BLaER1 (cell line): ENCODE results near the gene NSD2.

Source experiments
- H3K27ac ChIP-seq: shearing (Covaris generic); formaldehyde crosslinking; 2 replicates; pipeline ENCODE4 v1.8.1; 2022
- H3K27me3 ChIP-seq: shearing (Covaris generic); formaldehyde crosslinking; 2 replicates; pipeline ENCODE4 v1.8.1; 2022
- H3K36me3 ChIP-seq: shearing (Covaris generic); formaldehyde crosslinking; 2 replicates; pipeline ENCODE4 v1.8.1; 2022
- H3K4me1 ChIP-seq: shearing (Covaris generic); formaldehyde crosslinking; 2 replicates; pipeline ENCODE4 v1.8.1; 2022
- H3K4me2 ChIP-seq: shearing (Covaris generic); formaldehyde crosslinking; 2 replicates; pipeline ENCODE4 v1.8.1; 2022
- H3K4me3 ChIP-seq: shearing (Covaris generic); formaldehyde crosslinking; 2 replicates; pipeline ENCODE4 v1.8.1; 2022
- H3K9ac ChIP-seq: shearing (Covaris generic); formaldehyde crosslinking; 2 replicates; pipeline ENCODE4 v1.8.1; 2022
- H3K9me3 ChIP-seq: shearing (Covaris generic); formaldehyde crosslinking; 2 replicates; pipeline ENCODE4 v1.8.1; 2022
- H4K20me1 ChIP-seq: shearing (Covaris generic); formaldehyde crosslinking; 2 replicates; pipeline ENCODE4 v1.8.1; 2022
- Cebpa-rat ChIP-seq: shearing (Covaris generic); IDR thresholded peaks from 2 replicates; pipeline ENCODE4 v1.8.1; 2022

The NSD2 gene

GRCh38 chr4:1933700-1934099 lies 62.5 kb downstream of the NSD2 start:
- Histone ChIP-seq H4K20me1 (peaks cover 71% of the 10 kb centered on the region), H3K27me3 (no peaks in the 10 kb centered on the region), H3K36me3 (peaks cover 91% of the 10 kb centered on the region), H3K27ac (no peak overlapping the region), H3K9me3 (no peaks in the 10 kb centered on the region), H3K9ac (no peak overlapping the region), H3K4me1 (no peaks in the 10 kb centered on the region), H3K4me3 (no peak overlapping the region), H3K4me2 (no peak overlapping the region)
- no peak for TF ChIP-seq Cebpa-rat

DNA sequence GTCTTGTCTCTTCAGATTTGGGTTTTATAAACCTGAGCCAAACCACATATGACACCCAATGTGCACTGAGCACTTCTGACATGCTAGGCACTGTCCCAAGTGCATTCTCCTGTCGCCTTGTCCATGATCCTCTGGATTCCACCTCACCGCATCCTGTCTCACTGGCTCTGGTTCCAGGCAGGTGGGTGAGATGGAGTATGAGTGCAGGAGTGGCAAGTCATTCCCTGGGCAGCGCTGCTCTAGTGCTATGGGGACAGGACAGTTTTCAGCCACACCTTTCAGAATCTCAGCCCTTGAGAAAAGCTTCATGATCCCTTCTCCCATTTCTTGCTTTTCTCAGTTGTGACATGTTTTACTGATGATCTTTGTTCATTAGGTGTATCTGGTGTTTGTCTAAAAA lies 66.4 kb downstream of the NSD2 start:
- H3K36me3 ChIP-seq, result peaks cover 91% of the 10 kb centered on the region
- no peaks in the 10 kb centered on the region for H3K4me1 ChIP-seq
- H4K20me1 ChIP-seq, result peaks cover 56% of the 10 kb centered on the region
- no peak overlapping the region for H3K4me3 ChIP-seq
- H3K4me2 ChIP-seq, result no peak overlapping the region
- no peak for TF ChIP-seq Cebpa-rat
- H3K27me3 ChIP-seq, result no peaks in the 10 kb centered on the region
- no peaks in the 10 kb centered on the region for H3K9me3 ChIP-seq
- no peak overlapping the region for H3K9ac ChIP-seq
- H3K27ac ChIP-seq, result no peak overlapping the region

DNA sequence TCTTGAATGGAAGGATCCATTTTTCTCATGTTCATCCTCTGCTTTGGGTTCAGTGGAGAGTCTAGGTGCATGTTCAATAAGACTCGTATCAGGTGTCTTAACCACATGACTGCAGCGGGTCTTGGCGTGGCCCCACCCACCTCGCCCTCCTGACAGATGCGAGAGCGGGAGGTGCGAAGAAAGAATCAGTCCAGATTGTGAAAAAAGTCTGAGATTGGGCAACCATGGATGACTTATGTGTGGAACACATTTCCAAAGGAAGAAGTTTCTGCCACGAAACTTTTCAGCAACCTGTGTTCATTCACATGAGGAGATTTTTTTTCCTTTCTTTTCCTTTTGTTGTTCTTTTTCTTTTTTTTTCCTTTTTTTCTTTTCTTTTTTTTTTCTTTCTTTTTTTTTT lies 66.8 kb downstream of the NSD2 start:
- H3K9ac ChIP-seq, result no peak overlapping the region
- H3K27me3 ChIP-seq, result no peaks in the 10 kb centered on the region
- TF ChIP-seq Cebpa-rat, result no peak
- peaks cover 91% of the 10 kb centered on the region for H3K36me3 ChIP-seq
- no peaks in the 10 kb centered on the region for H3K9me3 ChIP-seq
- H3K27ac ChIP-seq, result no peak overlapping the region
- no peaks in the 10 kb centered on the region for H3K4me1 ChIP-seq
- H3K4me2 ChIP-seq, result no peak overlapping the region
- H4K20me1 ChIP-seq, result peaks cover 52% of the 10 kb centered on the region
- no peak overlapping the region for H3K4me3 ChIP-seq

- Histone ChIP-seq H3K4me1 (no peaks in the 10 kb centered on the region), H3K4me3 (no peak overlapping the region), H3K9me3 (no peaks in the 10 kb centered on the region), H3K27me3 (no peaks in the 10 kb centered on the region), H3K4me2 (no peak overlapping the region), H4K20me1 (peaks cover 44% of the 10 kb centered on the region), H3K36me3 (peaks cover 96% of the 10 kb centered on the region), H3K27ac (no peak overlapping the region), H3K9ac (no peak overlapping the region)
- no peak for TF ChIP-seq Cebpa-rat
Measured at GRCh38 chr4:1939664-1940509, 68.7 kb downstream of the NSD2 start.

GRCh38 chr4:1940566-1940965 lies 69.4 kb downstream of the NSD2 start:
- no peak overlapping the region for H3K9ac ChIP-seq
- H3K4me2 ChIP-seq, result no peak overlapping the region
- TF ChIP-seq Cebpa-rat, result no peak
- no peak overlapping the region for H3K4me3 ChIP-seq
- no peaks in the 10 kb centered on the region for H3K4me1 ChIP-seq
- no peaks in the 10 kb centered on the region for H3K27me3 ChIP-seq
- H4K20me1 ChIP-seq, result peaks cover 41% of the 10 kb centered on the region
- no peak overlapping the region for H3K27ac ChIP-seq
- H3K36me3 ChIP-seq, result peaks cover 96% of the 10 kb centered on the region
- H3K9me3 ChIP-seq, result no peaks in the 10 kb centered on the region

- no peaks in the 10 kb centered on the region for H3K4me1 ChIP-seq
- H3K27ac ChIP-seq, result no peak overlapping the region
- no peak for TF ChIP-seq Cebpa-rat
- H3K36me3 ChIP-seq, result peaks cover 100% of the 10 kb centered on the region
- peaks cover 54% of the 10 kb centered on the region for H4K20me1 ChIP-seq
- no peaks in the 10 kb centered on the region for H3K9me3 ChIP-seq
- H3K9ac ChIP-seq, result no peak overlapping the region
- H3K4me3 ChIP-seq, result no peak overlapping the region
- H3K27me3 ChIP-seq, result no peaks in the 10 kb centered on the region
- H3K4me2 ChIP-seq, result no peak overlapping the region
Measured at GRCh38 chr4:1943928-1944327, 72.7 kb downstream of the NSD2 start.

GRCh38 chr4:1945124-1945895 lies 74.1 kb downstream of the NSD2 start:
- peaks cover 61% of the 10 kb centered on the region for H4K20me1 ChIP-seq
- H3K4me1 ChIP-seq, result no peaks in the 10 kb centered on the region
- no peaks in the 10 kb centered on the region for H3K27me3 ChIP-seq
- H3K9ac ChIP-seq, result 0 out of 2 replicates have a peak overlapping the region, but pooled peaks have one; percentile 13
- H3K4me2 ChIP-seq, result no peak overlapping the region
- peaks cover 100% of the 10 kb centered on the region for H3K36me3 ChIP-seq
- TF ChIP-seq Cebpa-rat, result no peak
- H3K9me3 ChIP-seq, result no peaks in the 10 kb centered on the region
- no peak overlapping the region for H3K27ac ChIP-seq
- H3K4me3 ChIP-seq, result no peak overlapping the region

GRCh38 chr4:1945912-1946311 lies 74.7 kb downstream of the NSD2 start:
- peaks cover 100% of the 10 kb centered on the region for H3K36me3 ChIP-seq
- peaks cover 56% of the 10 kb centered on the region for H4K20me1 ChIP-seq

GRCh38 chr4:1948232-1948631 lies 77.0 kb downstream of the NSD2 start:
- H3K36me3 ChIP-seq, result peaks cover 100% of the 10 kb centered on the region

More at GRCh38 chr4:1945912-1946311, 74.7 kb downstream of the NSD2 start:
- Histone ChIP-seq H3K9ac (no peak overlapping the region), H3K27me3 (no peaks in the 10 kb centered on the region), H3K9me3 (no peaks in the 10 kb centered on the region), H3K4me1 (no peaks in the 10 kb centered on the region), H3K27ac (no peak overlapping the region), H3K4me3 (no peak overlapping the region), H3K4me2 (no peak overlapping the region)
- TF ChIP-seq Cebpa-rat, result no peak

GRCh38 chr4:1948892-1949436 lies 77.8 kb downstream of the NSD2 start:
- H3K36me3 ChIP-seq, result peaks cover 100% of the 10 kb centered on the region
- no peaks in the 10 kb centered on the region for H3K9me3 ChIP-seq
- H3K27ac ChIP-seq, result no peak overlapping the region
- peaks cover 52% of the 10 kb centered on the region for H4K20me1 ChIP-seq
- no peak for TF ChIP-seq Cebpa-rat
- H3K4me2 ChIP-seq, result no peak overlapping the region
- no peaks in the 10 kb centered on the region for H3K27me3 ChIP-seq
- H3K4me3 ChIP-seq, result no peak overlapping the region
- no peak overlapping the region for H3K9ac ChIP-seq
- H3K4me1 ChIP-seq, result no peaks in the 10 kb centered on the region

More at GRCh38 chr4:1948232-1948631, 77.0 kb downstream of the NSD2 start:
- TF ChIP-seq Cebpa-rat, result no peak
- no peaks in the 10 kb centered on the region for H3K4me1 ChIP-seq
- no peak overlapping the region for H3K4me2 ChIP-seq
- peaks cover 56% of the 10 kb centered on the region for H4K20me1 ChIP-seq
- H3K9me3 ChIP-seq, result no peaks in the 10 kb centered on the region
- H3K27me3 ChIP-seq, result no peaks in the 10 kb centered on the region
- H3K27ac ChIP-seq, result no peak overlapping the region
- H3K9ac ChIP-seq, result no peak overlapping the region
- no peak overlapping the region for H3K4me3 ChIP-seq
